Lower lobe of right lung (tissue), 2 donors: ENCODE measurements around the gene CLNK. TPM values are rescaled to one million over a fixed set of nuclear protein-coding genes. Genes with fewer than 3 reads are reported as not detected.
"Not testable (repeated sequence)": the region's sequence is repeated elsewhere in the genome, so short reads cannot be mapped to it uniquely, and the experiment has no call there.

Source experiments
- ATAC-seq, 2 donors: fragments of 200-7000 bp; cut with Tn5 transposase; one replicate each; pipeline ENCODE4 v1.9.1; 2020 to 2022; ENCODE audit warnings: mild to moderate bottlenecking in 2 of 2, moderate library complexity in 2 of 2
- DNase-seq: peaks from one replicate; pipeline ENCODE4 v3.0.0-alpha.2; 2020
- H3K27ac ChIP-seq: fragments of 200-600 bp; one replicate; pipeline ENCODE4 v1.8.0; 2022
- H3K27me3 ChIP-seq: fragments of 200-600 bp; one replicate; pipeline ENCODE4 v1.8.0; 2022; ENCODE audit warnings: low read depth
- H3K36me3 ChIP-seq: fragments of 200-600 bp; one replicate; pipeline ENCODE4 v1.8.0; 2022; ENCODE audit warnings: mild to moderate bottlenecking
- H3K4me1 ChIP-seq: fragments of 200-600 bp; one replicate; pipeline ENCODE4 v1.8.0; 2022
- H3K4me3 ChIP-seq: fragments of 200-600 bp; one replicate; pipeline ENCODE4 v1.8.0; 2022; ENCODE audit warnings: mild to moderate bottlenecking
- H3K9me3 ChIP-seq: fragments of 200-600 bp; one replicate; pipeline ENCODE4 v1.8.0; 2022
- CTCF ChIP-seq: fragments of 200-600 bp; IDR thresholded peaks from one replicate; pipeline ENCODE4 v1.8.0; 2022; ENCODE audit warnings: antibody characterized with exemption, mild to moderate bottlenecking
- intact Hi-C: fragments of 100-400 bp; cut with DNase I; formaldehyde crosslinking; loops from one replicate; pipeline ENCODE4 v1.11.0; 2022
- total RNA-seq: library from RNA; stranded (reverse); fragmentation: NEBNext Ultra II Directional; extraction: Animal tissue kit (Norgen Biotek cat#: 25700); gene quantifications from one replicate; pipeline ENCODE4 v1.2.1, GENCODE V29; 2021
- donor health status: DM: no; HTN: yes; CAD: no; lungs with severe emphysema.

The CLNK gene
- total RNA-seq, 1 donor from 2014 or later = 0.09 TPM

GRCh38 chr4:10576236-10576635 lies 108.3 kb downstream of the CLNK start:
- no peaks in the 10 kb centered on the region for H3K9me3 ChIP-seq
- no peaks in the 10 kb centered on the region for H3K4me1 ChIP-seq
- no peak overlapping the region for H3K27ac ChIP-seq
- intact Hi-C loops = no loop called here
- no peaks in the 10 kb centered on the region for H3K27me3 ChIP-seq
- no peaks in the 10 kb centered on the region for H3K36me3 ChIP-seq
- no peak for TF ChIP-seq CTCF
- ATAC-seq = no peak
- DNase-seq = no peak
- H3K4me3 ChIP-seq = no peak overlapping the region

- Histone ChIP-seq H3K4me1 (no peaks in the 10 kb centered on the region), H3K36me3 (no peaks in the 10 kb centered on the region), H3K4me3 (no peak overlapping the region), H3K27ac (no peak overlapping the region), H3K9me3 (no peaks in the 10 kb centered on the region), H3K27me3 (no peaks in the 10 kb centered on the region)
- no peak for ATAC-seq
- no peak for TF ChIP-seq CTCF
- no peak for DNase-seq
- intact Hi-C loops = no loop called here
Observed at GRCh38 chr4:10575414-10575813, 109.2 kb downstream of the CLNK start.

GRCh38 chr4:10574553-10574952 lies 110.0 kb downstream of the CLNK start:
- DNase-seq, H3K9me3 ChIP-seq, H3K27me3 ChIP-seq, H3K4me3 ChIP-seq, ATAC-seq, intact Hi-C loops, H3K27ac ChIP-seq, H3K4me1 ChIP-seq, H3K36me3 ChIP-seq: not testable (repeated sequence)

- no peaks in the 10 kb centered on the region for H3K9me3 ChIP-seq
- TF ChIP-seq CTCF = no peak
- H3K27ac ChIP-seq = no peak overlapping the region
- H3K27me3 ChIP-seq = no peaks in the 10 kb centered on the region
- intact Hi-C loops = no loop called here
- H3K4me1 ChIP-seq = no peaks in the 10 kb centered on the region
- H3K4me3 ChIP-seq = no peak overlapping the region
- no peaks in the 10 kb centered on the region for H3K36me3 ChIP-seq
- DNase-seq = no peak
- no peak for ATAC-seq
Observed at GRCh38 chr4:10571909-10572308, 112.7 kb downstream of the CLNK start.

- H3K4me3 ChIP-seq = no peak overlapping the region
Observed at GRCh38 chr4:10569491-10569890, 115.1 kb downstream of the CLNK start.

GRCh38 chr4:10567766-10568165 lies 116.8 kb downstream of the CLNK start:
- DNase-seq = no peak
- H3K4me1 ChIP-seq = no peaks in the 10 kb centered on the region
- no peak for ATAC-seq
- TF ChIP-seq CTCF = no peak
- no peak overlapping the region for H3K4me3 ChIP-seq
- no peaks in the 10 kb centered on the region for H3K9me3 ChIP-seq
- intact Hi-C loops = no loop called here
- H3K36me3 ChIP-seq = no peaks in the 10 kb centered on the region
- no peak overlapping the region for H3K27ac ChIP-seq
- H3K27me3 ChIP-seq = no peaks in the 10 kb centered on the region

More at GRCh38 chr4:10569491-10569890, 115.1 kb downstream of the CLNK start:
- H3K9me3 ChIP-seq = no peaks in the 10 kb centered on the region
- H3K27me3 ChIP-seq = no peaks in the 10 kb centered on the region
- ATAC-seq (no peak), DNase-seq (no peak)
- no peak overlapping the region for H3K27ac ChIP-seq
- no peaks in the 10 kb centered on the region for H3K36me3 ChIP-seq
- TF ChIP-seq CTCF = no peak
- no peaks in the 10 kb centered on the region for H3K4me1 ChIP-seq
- intact Hi-C loops = no loop called here
